Heart right ventricle (tissue), 16 donors: ENCODE results near the gene DLGAP1. TPM values are rescaled to one million over a fixed set of nuclear protein-coding genes. Genes with fewer than 3 reads are reported as not detected.

Experiments used
- ATAC-seq, 8 donors: fragments of 200-7000 bp; cut with Tn5 transposase; one replicate each; pipeline ENCODE4 v1.9.1; 2020; ENCODE audit warnings: mild to moderate bottlenecking in 8 of 8, moderate library complexity in 8 of 8, moderate number of reproducible peaks in 1 of 8
- DNase-seq, 2 donors: peaks; one replicate each; pipeline ENCODE4 v3.0.0-alpha.2; 2020
- H3K27ac ChIP-seq, 10 donors: fragments of 200-600 bp; sonication (generic) in 2 of 10; one replicate each; pipeline versions ENCODE4 v1.5.0 to v1.8.0; 2020 to 2022; ENCODE audit warnings: mild to moderate bottlenecking in 3 of 10
- H3K27me3 ChIP-seq, 7 donors: fragments of 200-600 bp; one replicate each; pipeline ENCODE4 v1.8.0; 2021 to 2022; ENCODE audit warnings: mild to moderate bottlenecking in 2 of 7
- H3K36me3 ChIP-seq, 9 donors: fragments of 200-600 bp; sonication (generic) in 1 of 9; one replicate each; pipeline versions ENCODE4 v1.5.0 to v1.8.0; 2020 to 2022; ENCODE audit warnings: mild to moderate bottlenecking in 2 of 9
- H3K4me1 ChIP-seq, 9 donors: fragments of 200-600 bp; sonication (generic) in 1 of 9; one replicate each; pipeline versions ENCODE4 v1.5.0 to v1.8.0; 2020 to 2022; ENCODE audit warnings: mild to moderate bottlenecking in 4 of 9
- H3K4me3 ChIP-seq, 10 donors: fragments of 200-600 bp; sonication (generic) in 2 of 10; one replicate each; pipeline versions ENCODE4 v1.5.0 to v1.8.0; 2020 to 2022; ENCODE audit warnings: mild to moderate bottlenecking in 7 of 10, moderate library complexity in 2 of 10
- H3K9me3 ChIP-seq, 11 donors: fragments of 200-600 bp in 10 of 11; sonication (generic) in 2 of 11; one replicate each; pipeline versions ENCODE4 v1.5.0 to v1.8.0; 2013 to 2022; ENCODE audit warnings: mild to moderate bottlenecking in 2 of 11, control low read depth in 1 of 11, moderate library complexity in 1 of 11
- CTCF ChIP-seq, 9 donors: fragments of 200-600 bp; sonication (generic) in 2 of 9; IDR thresholded peaks; one replicate each; pipeline versions ENCODE4 v1.5.0 to v1.8.0; 2021 to 2022; ENCODE audit warnings: antibody characterized with exemption in 9 of 9, mild to moderate bottlenecking in 5 of 9, moderate library complexity in 1 of 9
- WGBS, 2 donors: extraction: QIAGEN DNeasy Blood & Tissue Kit; methylation state at CpG; one replicate each; pipeline ENCODE4 v1.1.7; 2013; ENCODE audit warnings: inconsistent platforms in 1 of 2; 5-methylcytosine and 5-hydroxymethylcytosine counted together
- intact Hi-C, 10 donors: fragments of 100-400 bp; cut with DNase I; formaldehyde crosslinking; loops; one replicate each; pipeline versions ENCODE4 v1.11.1 to v1.14.2; 2022
- polyA plus RNA-seq, 2 donors: library from polyadenylated mRNA; stranded (reverse); fragments of 200-250 nt; gene quantifications; one replicate each; pipeline ENCODE4 v1.2.3, GENCODE V29; 2013
- total RNA-seq, 10 donors: library from RNA; stranded (reverse); fragmentation: NEBNext Ultra II Directional in 3 of 10; extraction: Animal tissue kit (Norgen Biotek cat#: 25700) in 3 of 10; gene quantifications; one replicate each; pipeline versions ENCODE4 v1.2.1 to v1.2.4, GENCODE V29; 2021 to 2023
- donor health status: Arrhythmogenic right ventricular cardiomyopathy.
- donor health status: ischemic (EF 13 %, LVEDD 7.1; RV severe dilation, severe dysfunction).
- donor health status: healthy with polysubstance abuse.
- donor health status: DM: no; HTN: yes; CAD: no.
- donor health status: DM: no; HTN: no; CAD: no.
- donor health status: ischemic (EF 25% LVEDD 6.9; RV normal size, moderate dysfunction).
- donor health status: ischemic (EF 25% LVEDD 5.7; RV mildly dilated, moderate dysfunction).
- donor health status: healthy.
- donor health status: DM: yes; HTN: yes; CAD: no.
- donor health status: Ischemic cardiomyopathy.
- donor health status: ischemic (EF 35%, LVEDD 5.7; RV mildly dilated, moderate dysfunction).
- donor health status: nonischemic (EF 11% LVEDD 7.7; RV severe dilation, severe dysfunction).
- donor health status: DM: yes; HTN: yes; CAD: no.
- donor health status: PGD.
- donor health status: ischemic (EF 29% LVEDD 5.4; RV normal size, mild dysfunction).
- donor health status: nonischemic (EF 23%, LVEDD 6.1; RV moderate dilation, normal function).

The DLGAP1 gene
- total and polyA plus RNA-seq, 12 donors, result 0.07 to 7.2 (median 1.0) TPM; not detected in 2

- Histone ChIP-seq H3K9me3 (peaks cover 0 to 2% (median 0%) of the 10 kb centered on the region in 11 donors), H3K4me1 (no peaks in the 10 kb centered on the region), H3K4me3 (no peak overlapping the region), H3K27me3 (no peaks in the 10 kb centered on the region), H3K27ac (no peak overlapping the region), H3K36me3 (no peaks in the 10 kb centered on the region)
- TF ChIP-seq CTCF (IDR thresholded peaks at IDR 0.05), result no peak
- DNase-seq, result no peak
- 90 to 91% methylated on average over 5 of the region's 5 CpGs for WGBS, 2 donors
- ATAC-seq, result no peak
- intact Hi-C loops, result no loop called here
Observed at GRCh38 chr18:4242431-4243161, 212.5 kb downstream of the DLGAP1 start.

GRCh38 chr18:4241090-4241617 is 214.0 kb downstream of the DLGAP1 start:
- no peak for DNase-seq
- H3K27ac ChIP-seq, result no peak overlapping the region
- WGBS, 2 donors, result 39 to 45% methylated on average over 6 of the region's 6 CpGs
- H3K4me1 ChIP-seq, result no peaks in the 10 kb centered on the region
- H3K36me3 ChIP-seq, result no peaks in the 10 kb centered on the region
- H3K9me3 ChIP-seq, result peaks cover 0 to 2% (median 0%) of the 10 kb centered on the region in 11 donors
- no peak for TF ChIP-seq CTCF (IDR thresholded peaks at IDR 0.05)
- ATAC-seq, result no peak
- no peaks in the 10 kb centered on the region for H3K27me3 ChIP-seq
- intact Hi-C loops, result no loop called here
- no peak overlapping the region for H3K4me3 ChIP-seq

- Histone ChIP-seq H3K27me3 (no peaks in the 10 kb centered on the region), H3K27ac (no peak overlapping the region), H3K9me3 (no peaks in the 10 kb centered on the region), H3K4me3 (no peak overlapping the region), H3K4me1 (no peaks in the 10 kb centered on the region), H3K36me3 (no peaks in the 10 kb centered on the region)
- no peak for DNase-seq
- ATAC-seq, result no peak
- 36 to 39% methylated on average over 1 of the region's 1 CpG for WGBS, 2 donors
- TF ChIP-seq CTCF (IDR thresholded peaks at IDR 0.05), result no peak
- intact Hi-C loops, result no loop called here
Observed at GRCh38 chr18:4238966-4239365, 216.1 kb downstream of the DLGAP1 start.

- no peaks in the 10 kb centered on the region for H3K9me3 ChIP-seq
- ATAC-seq (no peak), DNase-seq (no peak)
- no peak for TF ChIP-seq CTCF (IDR thresholded peaks at IDR 0.05)
- H3K36me3 ChIP-seq, result no peaks in the 10 kb centered on the region
- 83 to 88% methylated on average over 2 of the region's 2 CpGs for WGBS, 2 donors
- H3K27me3 ChIP-seq, result no peaks in the 10 kb centered on the region
- no peak overlapping the region for H3K27ac ChIP-seq
- no peak overlapping the region for H3K4me3 ChIP-seq
- intact Hi-C loops, result no loop called here
- no peaks in the 10 kb centered on the region for H3K4me1 ChIP-seq
Observed at GRCh38 chr18:4237664-4238041, 217.5 kb downstream of the DLGAP1 start.
